Measurements from ENCODE around the gene PLGRKT. TPM values are rescaled to one million over a fixed set of nuclear protein-coding genes. Genes with fewer than 3 reads are reported as not detected.
A peak's percentile ranks its signal among the peaks of the same experiment; 100 is the strongest.
"Not testable (repeated sequence)": the region's sequence is repeated elsewhere in the genome, so short reads cannot be mapped to it uniquely, and the experiment has no call there.

PLGRKT gene
- total and polyA plus RNA-seq, 3 experiments from 2014 or later, result 34.3 to 48.6 (median 36.1) TPM

- Mint-ChIP-seq H3K9me3 (peaks cover 0 to 5% (median 0%) of the 10 kb centered on the region in 5 donors), H3K27me3 (no peaks in the 10 kb centered on the region), H3K4me3 (no peak overlapping the region), H3K27ac (no peak overlapping the region), H3K4me1 (peaks cover 10 to 33% (median 15%) of the 10 kb centered on the region in 3 donors), H3K36me3 (peaks cover 10 to 29% (median 17%) of the 10 kb centered on the region in 3 donors)
- ChIA-PET CTCF (no interaction called here), POLR2A (no interaction called here)
- Histone ChIP-seq H3K4me3 (ENCODE audit: low read length) (no peak overlapping the region), H3K9me3 (ENCODE audit: low read length) (no peaks in the 10 kb centered on the region), H3K27me3 (ENCODE audit: insufficient read depth, low read length, poor library complexity, severe bottlenecking) (no peaks in the 10 kb centered on the region), H3K4me1 (ENCODE audit: insufficient read depth, low read length) (no peaks in the 10 kb centered on the region), H3K36me3 (ENCODE audit: insufficient read depth, low read length) (no peaks in the 10 kb centered on the region), H3K27ac (ENCODE audit: low read depth, low read length) (no peak overlapping the region)
- DNase-seq, result no peak
Measured at GRCh38 chr9:5418481-5418880, 19.2 kb downstream of the PLGRKT start.

- no peak for DNase-seq
- no peaks in the 10 kb centered on the region for H3K36me3 ChIP-seq (ENCODE audit: insufficient read depth, low read length)
- POLR2A ChIA-PET, result no interaction called here
- H3K4me1 ChIP-seq (ENCODE audit: insufficient read depth, low read length), result no peaks in the 10 kb centered on the region
- Mint-ChIP-seq H3K9me3 (peaks cover 0 to 8% (median 0%) of the 10 kb centered on the region in 5 donors), H3K36me3 (peaks cover 25 to 36% (median 29%) of the 10 kb centered on the region in 3 donors), H3K4me3 (no peak overlapping the region), H3K27ac (peak overlapping the region in 1 of 8 donors; percentile 6), H3K4me1 (peaks cover 12 to 36% (median 15%) of the 10 kb centered on the region in 3 donors), H3K27me3 (no peaks in the 10 kb centered on the region)
- no peaks in the 10 kb centered on the region for H3K9me3 ChIP-seq (ENCODE audit: low read length)
- H3K4me3 ChIP-seq (ENCODE audit: low read length), result no peak overlapping the region
- no peaks in the 10 kb centered on the region for H3K27me3 ChIP-seq (ENCODE audit: insufficient read depth, low read length, poor library complexity, severe bottlenecking)
- H3K27ac ChIP-seq (ENCODE audit: low read depth, low read length), result no peak overlapping the region
- CTCF ChIA-PET, result interaction anchor here (1.1 to 1.3 kb wide), 2 partner anchors 33 to 231 kb away, joined by 4 to 5 read pairs; partner anchors contain the start of gene CD274
Measured at GRCh38 chr9:5416953-5417352, 20.8 kb downstream of the PLGRKT start.

- peaks cover 11% of the 10 kb centered on the region for H3K9me3 ChIP-seq (ENCODE audit: low read length)
- ChIA-PET POLR2A (no interaction called here), CTCF (no interaction called here)
- peaks cover 0 to 1% of the 10 kb centered on the region in 2 donors for H3K27me3 Mint-ChIP-seq
- no peaks in the 10 kb centered on the region for H3K36me3 ChIP-seq (ENCODE audit: insufficient read depth, low read length)
- no peak for DNase-seq
- H3K4me3 Mint-ChIP-seq, result no peak overlapping the region
- no peaks in the 10 kb centered on the region for H3K4me1 ChIP-seq (ENCODE audit: insufficient read depth, low read length)
- no peaks in the 10 kb centered on the region for H3K27me3 ChIP-seq (ENCODE audit: insufficient read depth, low read length, poor library complexity, severe bottlenecking)
- peaks cover 14 to 36% (median 27%) of the 10 kb centered on the region in 5 donors for H3K9me3 Mint-ChIP-seq
- H3K4me3 ChIP-seq (ENCODE audit: low read length), result no peak overlapping the region
- peaks cover 11 to 31% (median 18%) of the 10 kb centered on the region in 3 donors for H3K4me1 Mint-ChIP-seq
- no peak overlapping the region for H3K27ac ChIP-seq (ENCODE audit: low read depth, low read length)
- H3K27ac Mint-ChIP-seq, result no peak overlapping the region
- H3K36me3 Mint-ChIP-seq, result peaks cover 31 to 82% (median 38%) of the 10 kb centered on the region in 3 donors
Measured at GRCh38 chr9:5408596-5408995, 29.1 kb downstream of the PLGRKT start.

DNA sequence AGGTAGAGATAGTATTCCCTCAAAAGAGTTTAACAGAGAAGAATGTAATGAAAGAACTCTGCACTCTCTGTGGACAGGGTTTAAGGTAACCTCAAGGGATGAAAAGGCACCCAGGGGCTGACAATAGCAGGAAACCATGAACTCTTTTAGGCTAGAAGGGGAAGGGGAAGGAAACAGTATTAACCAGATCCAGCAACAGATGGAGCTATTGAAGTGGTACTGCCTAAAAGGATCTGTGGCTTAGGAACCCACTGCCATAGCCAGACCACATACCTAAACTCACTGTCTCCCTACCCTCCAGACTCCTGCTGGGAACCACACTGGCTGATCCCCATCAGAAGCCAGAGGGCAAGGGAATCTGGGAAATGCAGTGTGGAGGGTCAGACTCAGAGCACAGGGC is 35.5 kb downstream of the PLGRKT start:
- no peaks in the 10 kb centered on the region for H3K27me3 Mint-ChIP-seq
- H3K9me3 ChIP-seq (ENCODE audit: low read length), result no peaks in the 10 kb centered on the region
- no peaks in the 10 kb centered on the region for H3K27me3 ChIP-seq (ENCODE audit: insufficient read depth, low read length, poor library complexity, severe bottlenecking)
- no peak overlapping the region for H3K27ac ChIP-seq (ENCODE audit: low read depth, low read length)
- H3K4me3 Mint-ChIP-seq, result no peak overlapping the region
- H3K4me1 Mint-ChIP-seq, result peaks cover 25 to 51% (median 41%) of the 10 kb centered on the region in 3 donors
- no peaks in the 10 kb centered on the region for H3K36me3 ChIP-seq (ENCODE audit: insufficient read depth, low read length)
- H3K4me3 ChIP-seq (ENCODE audit: low read length), result no peak overlapping the region
- POLR2A ChIA-PET, result no interaction called here
- CTCF ChIA-PET, result no interaction called here
- peaks cover 8 to 37% (median 9%) of the 10 kb centered on the region in 3 donors for H3K36me3 Mint-ChIP-seq
- H3K27ac Mint-ChIP-seq, result peak overlapping the region in 4 of 8 donors; percentile 14 to 66 (median 46)
- peaks cover 0 to 20% (median 13%) of the 10 kb centered on the region in 5 donors for H3K9me3 Mint-ChIP-seq
- no peak for DNase-seq
- peaks cover 4% of the 10 kb centered on the region for H3K4me1 ChIP-seq (ENCODE audit: insufficient read depth, low read length)

DNA sequence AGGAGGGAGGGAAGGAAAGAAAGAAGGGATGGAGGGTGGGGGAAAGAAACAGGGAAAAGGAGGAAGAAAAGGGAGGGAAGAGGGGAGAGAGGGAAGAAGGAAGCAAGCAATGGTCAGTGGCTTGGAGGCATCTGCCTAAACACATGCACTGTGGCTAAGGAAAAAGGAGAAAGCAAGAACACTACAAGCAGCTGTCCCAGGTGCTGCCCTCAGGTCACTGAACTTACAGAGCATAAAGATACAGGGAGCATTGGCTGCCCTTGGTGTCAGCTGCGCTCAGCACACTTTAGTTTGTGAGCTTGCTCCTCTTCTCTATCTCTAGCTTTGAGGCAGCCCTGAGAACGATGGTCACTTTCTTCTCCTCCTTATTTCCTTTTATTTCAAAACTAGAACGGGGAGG is 40.2 kb downstream of the PLGRKT start:
- H3K4me1 ChIP-seq (ENCODE audit: insufficient read depth, low read length); H3K4me3 Mint-ChIP-seq; H3K9me3 ChIP-seq (ENCODE audit: low read length); H3K27me3 Mint-ChIP-seq; H3K27ac Mint-ChIP-seq; H3K27ac ChIP-seq (ENCODE audit: low read depth, low read length); H3K4me3 ChIP-seq (ENCODE audit: low read length); H3K36me3 ChIP-seq (ENCODE audit: insufficient read depth, low read length); POLR2A ChIA-PET; H3K27me3 ChIP-seq (ENCODE audit: insufficient read depth, low read length, poor library complexity, severe bottlenecking); DNase-seq; H3K36me3 Mint-ChIP-seq; H3K9me3 Mint-ChIP-seq: not testable (repeated sequence)
- peaks cover 13 to 24% (median 15%) of the 10 kb centered on the region in 3 donors for H3K4me1 Mint-ChIP-seq
- CTCF ChIA-PET, result interaction anchor here (1.6 to 1.7 kb wide), 2 partner anchors 53 to 211 kb away, joined by 3 to 4 read pairs; partner anchors contain the start of gene CD274

- H3K4me1 Mint-ChIP-seq, result peaks cover 5 to 18% (median 6%) of the 10 kb centered on the region in 3 donors
- no peaks in the 10 kb centered on the region for H3K27me3 ChIP-seq (ENCODE audit: insufficient read depth, low read length, poor library complexity, severe bottlenecking)
- H3K27ac ChIP-seq (ENCODE audit: low read depth, low read length), result no peak overlapping the region
- CTCF ChIA-PET, result no interaction called here
- POLR2A ChIA-PET, result no interaction called here
- no peak overlapping the region for H3K27ac Mint-ChIP-seq
- no peaks in the 10 kb centered on the region for H3K9me3 ChIP-seq (ENCODE audit: low read length)
- no peaks in the 10 kb centered on the region for H3K4me1 ChIP-seq (ENCODE audit: insufficient read depth, low read length)
- no peak overlapping the region for H3K4me3 Mint-ChIP-seq
- H3K36me3 ChIP-seq (ENCODE audit: insufficient read depth, low read length), result no peaks in the 10 kb centered on the region
- H3K9me3 Mint-ChIP-seq, result no peaks in the 10 kb centered on the region
- peaks cover 0 to 4% (median 2%) of the 10 kb centered on the region in 3 donors for H3K36me3 Mint-ChIP-seq
- H3K4me3 ChIP-seq (ENCODE audit: low read length), result no peak overlapping the region
- no peaks in the 10 kb centered on the region for H3K27me3 Mint-ChIP-seq
- no peak for DNase-seq
Measured at GRCh38 chr9:5395428-5395827, 42.3 kb downstream of the PLGRKT start.

DNA sequence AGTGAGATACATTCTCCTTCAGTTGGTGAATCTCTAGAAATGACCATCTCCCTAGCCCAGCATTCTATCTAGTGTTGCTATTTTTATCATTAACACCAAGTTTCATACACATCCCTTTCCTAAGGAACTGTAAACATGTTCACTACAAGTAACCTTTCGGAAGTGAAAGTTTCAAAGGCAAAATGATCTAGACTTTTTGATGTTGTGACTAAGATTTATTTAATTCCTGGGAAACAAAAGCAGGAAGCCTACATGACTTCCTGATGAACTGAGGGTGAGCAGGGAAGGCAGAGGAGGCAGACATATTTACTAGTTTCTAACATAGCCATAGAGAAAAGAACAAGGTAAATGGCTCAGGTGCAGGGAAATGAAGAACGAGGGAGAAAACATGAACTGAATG is 43.7 kb downstream of the PLGRKT start:
- H3K27me3 Mint-ChIP-seq; H3K9me3 ChIP-seq (ENCODE audit: low read length); H3K27me3 ChIP-seq (ENCODE audit: insufficient read depth, low read length, poor library complexity, severe bottlenecking); CTCF ChIA-PET; POLR2A ChIA-PET; H3K4me1 ChIP-seq (ENCODE audit: insufficient read depth, low read length); H3K9me3 Mint-ChIP-seq; DNase-seq; H3K36me3 ChIP-seq (ENCODE audit: insufficient read depth, low read length); H3K36me3 Mint-ChIP-seq; H3K4me3 ChIP-seq (ENCODE audit: low read length); H3K4me3 Mint-ChIP-seq; H3K27ac ChIP-seq (ENCODE audit: low read depth, low read length): not testable (repeated sequence)
- peaks cover 12 to 25% (median 16%) of the 10 kb centered on the region in 3 donors for H3K4me1 Mint-ChIP-seq
- H3K27ac Mint-ChIP-seq, result peak overlapping the region in 3 of 8 donors; percentile 8 to 42 (median 30)

DNA sequence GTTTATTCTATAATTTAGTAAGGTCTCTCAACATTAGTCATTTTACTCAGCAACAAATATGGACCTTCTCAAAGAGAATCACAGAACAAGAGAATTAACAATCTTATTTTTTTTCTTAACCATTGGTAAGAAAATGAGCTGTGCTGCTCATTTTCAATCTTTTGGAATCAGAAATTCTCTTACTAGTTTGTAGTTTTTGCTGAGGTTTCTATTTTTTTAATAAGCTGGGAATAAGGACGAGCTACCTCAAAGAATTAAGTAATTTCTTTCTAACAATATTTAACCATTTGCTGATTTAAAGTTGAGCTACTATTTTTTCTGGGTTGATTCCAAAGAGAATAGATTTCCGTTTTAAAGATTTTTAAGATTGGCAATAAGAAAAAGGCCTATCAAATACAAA is 44.2 kb downstream of the PLGRKT start:
- ChIA-PET POLR2A (no interaction called here), CTCF (no interaction called here)
- no peaks in the 10 kb centered on the region for H3K9me3 ChIP-seq (ENCODE audit: low read length)
- H3K4me3 ChIP-seq (ENCODE audit: low read length), result no peak overlapping the region
- no peak overlapping the region for H3K27ac ChIP-seq (ENCODE audit: low read depth, low read length)
- Mint-ChIP-seq H3K9me3 (no peaks in the 10 kb centered on the region), H3K27me3 (no peaks in the 10 kb centered on the region), H3K4me1 (peaks cover 14 to 27% (median 18%) of the 10 kb centered on the region in 3 donors), H3K4me3 (no peak overlapping the region), H3K27ac (no peak overlapping the region), H3K36me3 (peaks cover 0 to 4% (median 2%) of the 10 kb centered on the region in 3 donors)
- no peaks in the 10 kb centered on the region for H3K36me3 ChIP-seq (ENCODE audit: insufficient read depth, low read length)
- no peaks in the 10 kb centered on the region for H3K4me1 ChIP-seq (ENCODE audit: insufficient read depth, low read length)
- H3K27me3 ChIP-seq (ENCODE audit: insufficient read depth, low read length, poor library complexity, severe bottlenecking), result no peaks in the 10 kb centered on the region
- DNase-seq, result no peak
